ENCODE results near the gene ZFP69B.

Gene ZFP69B

GRCh38 chr1:40435471-40435870 is 14.8 kb upstream of the ZFP69B start:
- no peak overlapping the region for H3K4me3 ChIP-seq (replicated peaks in 1 of 2; ENCODE audit: low read depth in 2 of 2, low read length in 2 of 2)
- DNase-seq (ENCODE audit: low read depth in 2 of 2), result peak; percentile 16 to 68
- no peak for TF ChIP-seq CTCF (IDR thresholded peaks at IDR 0.05; ENCODE audit: low read depth, low read length)

GRCh38 chr1:40435876-40436275 is 14.4 kb upstream of the ZFP69B start:
- DNase-seq (ENCODE audit: low read depth in 2 of 2), result peak; percentile 31 to 37
- no peak overlapping the region for H3K4me3 ChIP-seq (replicated peaks in 1 of 2; ENCODE audit: low read depth in 2 of 2, low read length in 2 of 2)
- TF ChIP-seq CTCF (IDR thresholded peaks at IDR 0.05; ENCODE audit: low read depth, low read length), result no peak

- DNase-seq (ENCODE audit: low read depth in 2 of 2), result peak; percentile 46 to 52
- TF ChIP-seq CTCF (IDR thresholded peaks at IDR 0.05; ENCODE audit: low read depth, low read length), result peak; percentile 71
- H3K4me3 ChIP-seq (replicated peaks in 1 of 2; ENCODE audit: low read depth in 2 of 2, low read length in 2 of 2), result no peak overlapping the region
Measured at GRCh38 chr1:40438391-40439015, 11.8 kb upstream of the ZFP69B start.

GRCh38 chr1:40439247-40439646 is 11.0 kb upstream of the ZFP69B start:
- no peak for DNase-seq (ENCODE audit: low read depth in 2 of 2)
- H3K4me3 ChIP-seq (replicated peaks in 1 of 2; ENCODE audit: low read depth in 2 of 2, low read length in 2 of 2), result no peak overlapping the region
- no peak for TF ChIP-seq CTCF (IDR thresholded peaks at IDR 0.05; ENCODE audit: low read depth, low read length)

GRCh38 chr1:40450495-40451237 is 390 bp downstream of the ZFP69B start:
- DNase-seq (ENCODE audit: low read depth in 2 of 2), result peak; percentile 49 to 84
- H3K4me3 ChIP-seq (replicated peaks in 1 of 2; ENCODE audit: low read depth in 2 of 2, low read length in 2 of 2), result peak overlapping the region; percentile 68 to 77
- no peak for TF ChIP-seq CTCF (IDR thresholded peaks at IDR 0.05; ENCODE audit: low read depth, low read length)

- no peak for TF ChIP-seq CTCF (IDR thresholded peaks at IDR 0.05; ENCODE audit: low read depth, low read length)
- H3K4me3 ChIP-seq (replicated peaks in 1 of 2; ENCODE audit: low read depth in 2 of 2, low read length in 2 of 2), result peak overlapping the region; percentile 68 to 77
- no peak for DNase-seq (ENCODE audit: low read depth in 2 of 2)
Measured at GRCh38 chr1:40451238-40451585, 936 bp downstream of the ZFP69B start.

All from cardiac fibroblast (primary cell).